C1 segment of cervical spinal cord (tissue), 14 donors: Measurements from ENCODE around the gene OR10V1.

Experiments used
- DNase-seq, 14 donors: peaks; one replicate each; lab custom pipeline; 2025; lab: John Stamatoyannopoulos, UW

Gene OR10V1

DNA sequence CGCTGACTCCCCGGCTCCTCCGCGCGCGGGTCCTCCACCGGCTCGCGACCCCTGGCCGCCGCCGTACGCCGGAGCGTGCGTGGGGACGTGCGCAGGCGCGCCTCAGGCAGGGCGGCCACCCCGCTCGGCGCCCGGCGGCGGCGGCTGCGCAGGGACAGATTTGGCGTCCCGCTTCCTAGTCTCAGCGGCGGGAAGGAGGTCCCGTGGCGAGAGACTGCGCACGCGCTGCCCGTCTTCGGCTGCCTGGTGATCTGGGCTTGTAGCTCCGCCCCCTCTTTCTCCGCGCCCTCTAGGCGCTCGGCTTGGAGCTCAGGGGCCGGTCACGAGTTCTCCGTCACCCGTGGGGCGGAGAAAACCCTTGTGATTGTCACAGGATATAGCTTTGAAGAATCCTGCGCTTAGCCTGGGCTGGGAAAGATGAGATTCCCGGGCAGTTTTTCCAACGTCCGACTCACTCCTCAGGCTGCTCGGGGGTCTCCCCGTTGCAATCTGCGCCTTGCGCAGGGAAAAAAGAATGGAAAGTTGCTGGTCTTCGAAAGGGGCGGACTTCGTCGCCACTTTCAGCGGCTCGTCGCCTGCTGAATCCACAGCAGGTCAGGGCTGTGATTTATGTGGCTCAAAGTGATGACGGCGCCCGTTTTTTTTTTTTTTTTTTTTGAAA lies 44.6 kb downstream of the OR10V1 start, which contains the start of gene PATL1:
TSS of gene PATL1 (minus strand) at position 88 of the 661 bp plus-strand sequence. CDS start 142 bp downstream, outside the sequence.
- DNase-seq: peak; percentile 88 to 99 (median 97)

DNA sequence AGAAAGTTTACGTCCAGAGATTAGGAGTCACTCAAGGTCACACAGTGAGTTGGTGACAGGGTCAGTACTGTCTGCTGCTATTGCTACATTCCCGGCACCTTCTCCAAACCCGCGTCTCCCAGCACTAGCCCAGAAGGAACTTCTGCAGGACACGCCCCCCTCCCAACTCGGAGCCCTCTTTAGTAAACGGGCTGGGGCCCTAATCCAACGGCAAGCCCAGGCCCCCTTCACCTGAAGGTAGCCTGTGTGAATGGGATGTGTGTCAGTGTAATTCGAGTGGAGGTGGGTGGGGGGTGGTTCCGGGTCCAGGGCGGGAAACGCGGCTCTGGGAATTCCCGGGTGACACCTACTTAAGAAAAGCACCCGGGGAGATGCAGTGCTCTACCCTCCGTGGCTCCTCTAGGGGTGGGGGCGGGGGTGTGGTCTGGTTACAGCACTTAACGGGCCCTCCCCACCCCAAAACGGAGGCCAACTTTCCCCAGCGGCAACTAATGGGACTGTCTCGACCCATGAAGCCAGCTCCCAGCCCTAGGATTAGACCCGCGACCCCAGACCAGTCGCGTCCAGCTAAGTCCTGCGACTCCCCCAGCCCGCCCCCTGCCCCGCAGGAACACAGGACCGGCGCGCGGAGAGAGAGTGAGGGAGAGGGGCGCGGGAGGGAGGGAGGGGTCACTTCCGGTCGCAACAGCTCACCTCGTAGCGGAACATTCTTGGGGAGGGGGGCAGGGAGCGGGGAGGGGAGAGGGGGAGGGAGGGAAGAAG lies 45.3 kb downstream of the OR10V1 start:
- DNase-seq: peak in 6 of 14 donors; percentile 32 to 82 (median 62)

DNA sequence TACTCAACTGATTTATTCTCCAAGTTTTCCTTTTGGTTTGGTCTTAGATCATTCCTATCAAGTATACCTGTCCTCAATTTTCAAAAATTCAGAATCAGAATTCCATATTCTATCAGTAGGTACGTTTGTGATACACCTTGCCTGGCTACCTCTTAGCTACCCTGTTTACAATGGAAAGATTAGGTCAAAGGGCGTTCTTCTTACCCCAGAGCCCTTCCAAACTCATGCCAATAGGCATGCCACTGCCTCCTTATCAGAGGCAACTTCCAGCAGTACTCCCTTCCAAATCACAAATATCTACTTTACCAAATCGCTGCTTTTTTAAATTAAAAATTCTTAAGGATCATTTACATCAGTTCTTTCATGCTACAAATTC lies 45.8 kb downstream of the OR10V1 start:
- DNase-seq: no peak

DNA sequence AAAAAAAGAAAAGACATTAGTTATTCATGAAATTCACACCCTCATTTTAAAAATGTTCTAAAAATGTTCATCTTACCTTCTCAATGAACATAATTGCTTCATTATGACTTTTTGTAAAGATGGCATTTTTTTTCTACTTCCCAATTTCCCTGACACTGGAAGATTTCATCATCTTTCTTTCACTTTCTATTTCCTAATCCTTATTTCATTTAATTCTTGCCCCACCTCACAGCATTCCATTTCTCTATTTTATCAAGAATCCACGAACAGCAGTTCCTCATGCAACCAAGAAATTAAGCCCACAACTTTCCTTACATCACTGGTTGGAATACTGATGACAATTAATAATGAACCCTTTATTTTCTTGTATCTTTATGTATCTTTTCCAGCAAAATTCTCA lies 46.7 kb downstream of the OR10V1 start:
- DNase-seq: no peak
